Tibial nerve (tissue), 3 donors: ENCODE data around the gene CLASP1.

ENCODE experiments used
- CTCF ChIP-seq, 5 experiments: fragments of 200-600 bp in 3 of 5; fragments of 450-650 bp in 2 of 5; sonication (generic) in 3 of 5; IDR thresholded peaks; one replicate each; pipeline ENCODE4 v1.5.1; 2016 to 2019; ENCODE audit warnings: antibody characterized with exemption in 5 of 5, mild to moderate bottlenecking in 3 of 5, moderate library complexity in 2 of 5
- POLR2A ChIP-seq, 2 donors: fragments of 450-650 bp; IDR thresholded peaks; one replicate each; pipeline ENCODE4 v1.6.1; 2017; ENCODE audit warnings: antibody characterized with exemption in 2 of 2, mild to moderate bottlenecking in 2 of 2, moderate library complexity in 2 of 2

DNA sequence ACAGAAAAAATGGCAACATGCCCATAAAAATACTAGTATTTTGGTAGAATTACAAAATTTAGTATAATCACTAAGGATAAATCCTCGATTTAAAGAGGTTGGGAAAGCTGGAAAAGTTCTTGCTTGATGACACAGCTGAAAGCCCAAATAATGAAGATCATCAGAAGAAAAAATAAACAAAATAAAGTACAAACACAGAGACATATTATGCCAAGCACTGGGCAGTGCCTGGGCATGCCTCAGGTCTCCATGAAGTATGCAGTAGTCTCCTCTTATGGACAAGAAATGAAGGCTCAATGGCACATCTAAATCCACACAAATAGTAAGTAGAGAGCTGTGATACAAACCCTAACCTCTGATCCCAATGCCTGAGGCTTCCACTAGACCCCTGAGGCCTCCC is 60.9 kb downstream of the CLASP1 start:
- TF ChIP-seq CTCF (IDR thresholded peaks at IDR 0.05) (no peak), POLR2A (IDR thresholded peaks at IDR 0.05) (no peak)
